GM12801 (cell line): Measurements from ENCODE around the gene SARNP.

Experiments used
- TF ChIP-seq, protein P1 (sequence below): IDR thresholded peaks from one replicate; pipeline ENCODE4 v1.5.1; 2011; ENCODE audit warnings: control low read depth; ENCODE audit not compliant: insufficient read length; ENCODE audit errors: extremely low read depth

The SARNP gene

DNA sequence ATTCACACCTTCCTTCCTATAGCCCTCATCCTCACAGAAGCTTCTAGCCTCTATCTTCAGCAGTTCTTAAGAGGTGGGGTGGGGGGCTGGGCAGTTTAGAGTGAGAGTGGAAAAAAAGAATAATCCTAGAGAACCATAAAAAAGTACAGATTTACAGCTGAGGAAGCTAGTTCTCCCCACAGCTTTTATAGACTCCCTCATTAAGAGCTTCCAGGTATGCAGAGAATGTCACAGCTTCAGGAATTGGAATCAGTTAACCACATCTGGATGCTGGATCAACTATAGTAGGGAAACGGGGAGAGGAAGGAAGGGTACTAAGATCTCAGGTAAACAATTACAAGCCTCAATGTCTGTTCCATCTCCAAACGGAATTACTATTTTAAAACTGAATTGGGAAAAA is 62.3 kb downstream of the SARNP start:
- TF ChIP-seq, protein P1, sequence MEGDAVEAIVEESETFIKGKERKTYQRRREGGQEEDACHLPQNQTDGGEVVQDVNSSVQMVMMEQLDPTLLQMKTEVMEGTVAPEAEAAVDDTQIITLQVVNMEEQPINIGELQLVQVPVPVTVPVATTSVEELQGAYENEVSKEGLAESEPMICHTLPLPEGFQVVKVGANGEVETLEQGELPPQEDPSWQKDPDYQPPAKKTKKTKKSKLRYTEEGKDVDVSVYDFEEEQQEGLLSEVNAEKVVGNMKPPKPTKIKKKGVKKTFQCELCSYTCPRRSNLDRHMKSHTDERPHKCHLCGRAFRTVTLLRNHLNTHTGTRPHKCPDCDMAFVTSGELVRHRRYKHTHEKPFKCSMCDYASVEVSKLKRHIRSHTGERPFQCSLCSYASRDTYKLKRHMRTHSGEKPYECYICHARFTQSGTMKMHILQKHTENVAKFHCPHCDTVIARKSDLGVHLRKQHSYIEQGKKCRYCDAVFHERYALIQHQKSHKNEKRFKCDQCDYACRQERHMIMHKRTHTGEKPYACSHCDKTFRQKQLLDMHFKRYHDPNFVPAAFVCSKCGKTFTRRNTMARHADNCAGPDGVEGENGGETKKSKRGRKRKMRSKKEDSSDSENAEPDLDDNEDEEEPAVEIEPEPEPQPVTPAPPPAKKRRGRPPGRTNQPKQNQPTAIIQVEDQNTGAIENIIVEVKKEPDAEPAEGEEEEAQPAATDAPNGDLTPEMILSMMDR: no peak

DNA sequence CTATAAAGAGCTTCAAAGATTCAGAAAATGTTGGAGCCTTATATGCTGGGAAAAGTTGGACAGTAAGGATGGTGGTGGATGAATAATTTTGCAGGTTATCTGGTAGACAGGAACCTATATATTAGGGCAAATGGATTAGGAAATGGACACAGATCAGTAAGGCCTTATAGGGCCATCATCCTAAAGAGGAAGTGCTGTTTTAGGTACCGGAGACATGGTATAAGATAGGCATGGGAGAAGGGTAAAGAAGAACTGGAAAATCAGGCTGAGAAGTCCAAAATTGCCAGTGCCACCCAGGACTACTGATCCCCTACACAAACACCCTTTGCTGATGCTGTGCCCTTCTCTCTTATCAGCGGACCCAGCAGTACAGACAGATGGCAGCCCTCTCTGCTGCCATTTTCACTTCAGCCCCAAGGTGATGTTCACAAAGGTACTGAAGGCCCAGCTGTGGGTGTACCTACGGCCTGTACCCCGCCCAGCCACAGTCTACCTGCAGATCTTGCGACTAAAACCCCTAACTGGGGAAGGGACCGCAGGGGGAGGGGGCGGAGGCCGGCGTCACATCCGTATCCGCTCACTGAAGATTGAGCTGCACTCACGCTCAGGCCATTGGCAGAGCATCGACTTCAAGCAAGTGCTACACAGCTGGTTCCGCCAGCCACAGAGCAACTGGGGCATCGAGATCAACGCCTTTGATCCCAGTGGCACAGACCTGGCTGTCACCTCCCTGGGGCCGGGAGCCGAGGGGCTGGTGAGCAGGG is 69.1 kb downstream of the SARNP start:
- TF ChIP-seq, protein P1: no peak

GRCh38 chr12:55746913-55747231 is 70.7 kb downstream of the SARNP start:
- TF ChIP-seq, protein P1: no peak

- TF ChIP-seq, protein P1: no peak
These were observed 71.2 kb downstream of the SARNP start for GRCh38 chr12:55746174-55746912.

DNA sequence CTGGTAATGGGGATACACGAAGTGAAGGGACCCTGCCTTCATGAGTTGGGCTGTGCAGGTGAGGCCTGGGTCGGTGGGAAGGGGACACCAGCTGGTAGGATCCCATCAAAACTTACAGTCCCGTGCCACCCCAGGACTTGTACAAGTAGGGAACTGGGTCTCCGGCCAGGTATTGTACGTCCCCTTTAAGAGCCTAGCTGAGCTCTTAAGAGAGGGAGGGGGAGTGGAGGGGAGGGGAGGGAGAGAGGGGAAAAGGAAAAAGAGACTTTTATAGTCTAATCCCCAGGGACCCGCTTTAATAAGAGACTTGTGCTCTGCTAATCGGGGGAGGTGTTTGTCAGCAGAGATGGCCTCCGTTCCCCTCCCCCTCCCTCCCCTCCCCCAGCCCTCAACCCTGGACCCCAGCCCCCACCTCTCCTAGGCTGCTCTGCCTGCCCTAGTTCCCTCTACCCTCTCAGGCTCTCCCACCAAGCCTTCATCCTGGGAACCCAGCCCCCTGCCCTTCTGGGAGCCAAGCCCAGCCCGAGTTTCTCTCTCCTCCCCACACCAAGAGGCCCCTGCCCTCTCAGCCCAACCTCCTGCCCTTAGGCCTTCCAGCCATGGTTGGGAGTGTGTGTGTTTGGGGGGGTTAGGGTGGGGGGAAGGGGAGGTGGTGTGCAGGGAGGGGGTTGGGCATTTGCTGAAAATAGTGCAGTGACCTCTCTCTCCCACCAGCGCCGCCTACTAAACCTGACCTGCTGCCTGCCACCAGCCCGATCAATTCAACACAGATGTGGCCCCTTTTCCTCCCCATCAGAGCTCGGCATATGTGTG is 72.0 kb downstream of the SARNP start:
- TF ChIP-seq, protein P1: no peak

GRCh38 chr12:55744340-55745030 is 73.0 kb downstream of the SARNP start:
- TF ChIP-seq, protein P1: no peak
